Osteocyte (in vitro differentiated cells): ENCODE data around the gene RSPH3. TPM values are rescaled to one million over a fixed set of nuclear protein-coding genes. Genes with fewer than 3 reads are reported as not detected.

Experiments used
- DNase-seq: peaks from one replicate; pipeline ENCODE4 v3.0.0; 2021; ENCODE audit warnings: mixed read lengths; ENCODE audit not compliant: unreplicated experiment; ENCODE audit errors: extremely low spot score
- H3K27ac Mint-ChIP-seq: one replicate; pipeline ENCODE4 v1.8.0; 2021; ENCODE audit warnings: mild to moderate bottlenecking, mixed read lengths; ENCODE audit not compliant: unreplicated experiment
- H3K27me3 Mint-ChIP-seq: one replicate; pipeline ENCODE4 v1.8.0; 2021; ENCODE audit warnings: mixed read lengths; ENCODE audit not compliant: unreplicated experiment
- H3K36me3 Mint-ChIP-seq: one replicate; pipeline ENCODE4 v1.8.0; 2021; ENCODE audit warnings: mixed read lengths; ENCODE audit not compliant: unreplicated experiment
- H3K4me1 Mint-ChIP-seq: one replicate; pipeline ENCODE4 v1.8.0; 2021; ENCODE audit warnings: mixed read lengths; ENCODE audit not compliant: unreplicated experiment
- H3K4me3 Mint-ChIP-seq: one replicate; pipeline ENCODE4 v1.8.0; 2021; ENCODE audit warnings: mild to moderate bottlenecking, moderate library complexity, mixed read lengths; ENCODE audit not compliant: unreplicated experiment
- H3K9me3 Mint-ChIP-seq: one replicate; pipeline ENCODE4 v1.8.0; 2021; ENCODE audit warnings: mixed read lengths; ENCODE audit not compliant: unreplicated experiment
- CTCF ChIP-seq: fragments of 200-600 bp; sonication (generic); IDR thresholded peaks from 2 replicates; pipeline ENCODE4 v1.5.0; 2021; ENCODE audit warnings: antibody characterized with exemption, mild to moderate bottlenecking, moderate library complexity
- total RNA-seq: library from RNA; stranded (reverse); gene quantifications from 2 replicates; pipeline ENCODE4 v1.2.1, GENCODE V29; 2021

RSPH3 gene
- total RNA-seq, 1 donor from 2014 or later, result 7.1 TPM

GRCh38 chr6:158923805-158924498, 76.0 kb downstream of the RSPH3 start:
- no peak for TF ChIP-seq CTCF
- Mint-ChIP-seq H3K27ac (no peak overlapping the region), H3K27me3 (no peaks in the 10 kb centered on the region), H3K9me3 (no peaks in the 10 kb centered on the region), H3K4me3 (no peak overlapping the region), H3K4me1 (peaks cover 2% of the 10 kb centered on the region), H3K36me3 (no peaks in the 10 kb centered on the region)
- DNase-seq, result peak; percentile 21

Other genes with a start within 250 kb of the RSPH3 start
- 41.1 and 41.4 TPM in 2 replicates for gene EZR, start 180.8 kb downstream of the RSPH3 start, total RNA-seq
- not detected in 2 replicates for gene TAGAP, start 44.8 kb upstream of the RSPH3 start, total RNA-seq
- gene FNDC1, start 169.2 kb upstream of the RSPH3 start, total RNA-seq, result 0.55 and 0.64 TPM in 2 replicates